Progenitor cell of endocrine pancreas (in vitro differentiated cells): Measurements from ENCODE around the gene EFCAB14. TPM values are rescaled to one million over a fixed set of nuclear protein-coding genes. Genes with fewer than 3 reads are reported as not detected.
"Not testable (repeated sequence)": the region's sequence is repeated elsewhere in the genome, so short reads cannot be mapped to it uniquely, and the experiment has no call there.

Experiments used
- DNase-seq: peaks from one replicate; pipeline ENCODE4 v3.0.0; 2021; ENCODE audit warnings: low spot score; ENCODE audit not compliant: unreplicated experiment
- H3K27ac Mint-ChIP-seq: 2 replicates; pipeline ENCODE4 v1.8.0; 2021; ENCODE audit warnings: mild to moderate bottlenecking, moderate library complexity, mixed read lengths
- H3K27me3 Mint-ChIP-seq: 2 replicates; pipeline ENCODE4 v1.8.0; 2021; ENCODE audit warnings: mixed read lengths
- H3K36me3 Mint-ChIP-seq: 2 replicates; pipeline ENCODE4 v1.8.0; 2022; ENCODE audit warnings: mixed read lengths; ENCODE audit not compliant: insufficient read depth
- H3K4me1 Mint-ChIP-seq: 2 replicates; pipeline ENCODE4 v1.8.0; 2021; ENCODE audit warnings: low read depth, mixed read lengths
- H3K4me3 Mint-ChIP-seq: 2 replicates; pipeline ENCODE4 v1.8.0; 2021; ENCODE audit warnings: low read depth, mild to moderate bottlenecking, moderate library complexity, mixed read lengths
- H3K9me3 Mint-ChIP-seq: 2 replicates; pipeline ENCODE4 v1.8.0; 2021; ENCODE audit warnings: low read depth, mixed read lengths
- CTCF ChIP-seq: fragments of 200-600 bp; sonication (generic); IDR thresholded peaks from one replicate; pipeline ENCODE4 v1.5.0; 2021; ENCODE audit warnings: antibody characterized with exemption, mild to moderate bottlenecking; ENCODE audit not compliant: unreplicated experiment
- total RNA-seq: library from RNA; stranded (reverse); gene quantifications from 2 replicates; pipeline ENCODE4 v1.2.1, GENCODE V29; 2021

The EFCAB14 gene
- total RNA-seq, 1 donor from 2014 or later: 63.6 TPM

- H3K27ac Mint-ChIP-seq: no peak overlapping the region
- no peaks in the 10 kb centered on the region for H3K9me3 Mint-ChIP-seq
- H3K36me3 Mint-ChIP-seq: peaks cover 23% of the 10 kb centered on the region
- no peak for DNase-seq
- no peaks in the 10 kb centered on the region for H3K27me3 Mint-ChIP-seq
- no peak for TF ChIP-seq CTCF
- no peak overlapping the region for H3K4me3 Mint-ChIP-seq
- H3K4me1 Mint-ChIP-seq: peaks cover 7% of the 10 kb centered on the region
Measured at GRCh38 chr1:46705408-46705807, 13.5 kb downstream of the EFCAB14 start.

- no peaks in the 10 kb centered on the region for H3K9me3 Mint-ChIP-seq
- peaks cover 10% of the 10 kb centered on the region for H3K4me1 Mint-ChIP-seq
- peak overlapping the region; percentile 76 for H3K27ac Mint-ChIP-seq
- peaks cover 19% of the 10 kb centered on the region for H3K36me3 Mint-ChIP-seq
- no peak for TF ChIP-seq CTCF
- H3K4me3 Mint-ChIP-seq: no peak overlapping the region
- H3K27me3 Mint-ChIP-seq: no peaks in the 10 kb centered on the region
- no peak for DNase-seq
Measured at GRCh38 chr1:46703927-46704641, 14.8 kb downstream of the EFCAB14 start.

- H3K27ac Mint-ChIP-seq: no peak overlapping the region
- no peak for DNase-seq
- no peaks in the 10 kb centered on the region for H3K9me3 Mint-ChIP-seq
- peaks cover 10% of the 10 kb centered on the region for H3K4me1 Mint-ChIP-seq
- no peak overlapping the region for H3K4me3 Mint-ChIP-seq
- no peak for TF ChIP-seq CTCF
- peaks cover 26% of the 10 kb centered on the region for H3K36me3 Mint-ChIP-seq
- no peaks in the 10 kb centered on the region for H3K27me3 Mint-ChIP-seq
Measured at GRCh38 chr1:46699666-46700065, 19.2 kb downstream of the EFCAB14 start.

GRCh38 chr1:46697053-46697452 lies 21.9 kb downstream of the EFCAB14 start:
- Mint-ChIP-seq H3K9me3 (no peaks in the 10 kb centered on the region), H3K27me3 (no peaks in the 10 kb centered on the region), H3K4me1 (peaks cover 16% of the 10 kb centered on the region), H3K27ac (no peak overlapping the region), H3K4me3 (no peak overlapping the region), H3K36me3 (peaks cover 26% of the 10 kb centered on the region)
- TF ChIP-seq CTCF: no peak
- DNase-seq: no peak

GRCh38 chr1:46694676-46695075 lies 24.2 kb downstream of the EFCAB14 start:
- not testable (repeated sequence) for H3K27me3 Mint-ChIP-seq, DNase-seq, H3K4me3 Mint-ChIP-seq, H3K27ac Mint-ChIP-seq, H3K9me3 Mint-ChIP-seq
- Mint-ChIP-seq H3K4me1 (peaks cover 35% of the 10 kb centered on the region), H3K36me3 (peaks cover 33% of the 10 kb centered on the region)
